OCI-M2 (cell line): ENCODE measurements around the gene IL1A.
"Not testable (repeated sequence)": the region's sequence is repeated elsewhere in the genome, so short reads cannot be mapped to it uniquely, and the experiment has no call there.

ENCODE experiments used
- DNase-seq: peaks from one replicate; lab custom pipeline; 2025; ENCODE audit not compliant: unreplicated experiment; lab: John Stamatoyannopoulos, UW

The IL1A gene, protein sequence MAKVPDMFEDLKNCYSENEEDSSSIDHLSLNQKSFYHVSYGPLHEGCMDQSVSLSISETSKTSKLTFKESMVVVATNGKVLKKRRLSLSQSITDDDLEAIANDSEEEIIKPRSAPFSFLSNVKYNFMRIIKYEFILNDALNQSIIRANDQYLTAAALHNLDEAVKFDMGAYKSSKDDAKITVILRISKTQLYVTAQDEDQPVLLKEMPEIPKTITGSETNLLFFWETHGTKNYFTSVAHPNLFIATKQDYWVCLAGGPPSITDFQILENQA

DNA sequence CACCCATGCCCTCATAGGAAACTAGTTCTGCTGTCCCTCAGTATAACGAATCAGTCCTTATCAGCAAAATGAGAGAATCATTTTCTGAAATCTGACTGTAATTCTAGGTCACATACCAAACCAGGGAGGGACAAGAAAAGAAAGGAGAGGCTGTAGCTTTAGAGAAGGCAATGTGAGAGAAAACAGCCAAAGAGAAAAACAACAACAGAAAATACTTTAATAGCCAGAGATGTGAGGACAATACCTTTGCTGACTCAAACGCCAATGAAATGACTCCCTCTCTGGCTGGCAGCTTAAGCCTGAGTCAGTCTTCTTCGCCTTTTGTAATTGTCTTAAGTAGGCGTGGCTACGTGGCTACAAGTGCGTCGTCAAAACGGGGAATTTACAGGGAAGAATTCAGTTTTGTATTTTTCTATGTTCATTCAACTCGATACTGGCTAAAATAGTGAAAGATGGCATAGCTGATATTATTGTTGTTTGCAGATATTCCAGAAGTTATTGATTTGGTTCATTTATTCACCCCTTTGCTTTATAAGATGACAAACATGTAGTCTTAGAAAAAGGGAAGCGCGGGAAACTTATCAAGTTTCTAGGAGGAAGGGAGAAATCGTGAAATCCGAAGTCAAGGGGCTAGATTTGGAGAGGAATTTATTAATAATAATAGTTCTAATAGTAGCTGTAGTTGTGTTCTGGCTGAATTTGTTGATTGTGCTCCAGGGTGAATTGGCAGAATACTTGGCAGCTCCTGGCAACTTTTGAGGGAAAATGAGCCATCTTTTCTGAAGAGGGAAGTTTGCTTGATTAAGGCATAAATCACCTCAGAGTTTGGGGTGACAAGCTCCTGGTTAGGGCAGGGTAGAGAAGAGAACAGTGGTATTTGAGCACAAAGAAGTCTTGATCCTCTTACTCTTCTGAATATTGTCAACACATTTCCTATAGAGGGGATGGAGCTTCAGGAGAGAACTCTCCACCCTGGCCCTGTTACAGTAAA, at the start of gene IL1A:
Gene IL1A, minus strand, starts transcription at position 295 of the 991 bp plus-strand sequence. CDS start 723 bp downstream, outside the sequence.
- no peak for DNase-seq

DNA sequence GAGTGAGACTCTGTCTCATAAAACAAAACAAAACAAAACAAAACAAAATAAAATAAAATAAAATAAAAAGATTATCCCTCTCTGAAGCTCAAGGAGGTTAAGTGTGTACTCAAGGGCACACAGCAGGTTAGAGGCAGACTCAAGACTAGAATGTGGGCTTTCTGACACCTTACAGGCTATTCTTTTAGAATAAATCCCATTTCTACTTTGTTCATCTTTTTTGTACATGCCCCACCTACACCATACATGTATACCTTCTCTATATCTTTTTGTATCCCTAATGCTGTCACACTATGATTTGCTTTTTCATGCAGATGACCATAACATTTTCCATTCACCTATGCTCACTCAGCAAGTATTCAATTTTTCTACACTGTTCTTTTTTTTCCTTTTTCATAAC, 49.7 kb upstream of the IL1A start:
- no peak for DNase-seq

DNA sequence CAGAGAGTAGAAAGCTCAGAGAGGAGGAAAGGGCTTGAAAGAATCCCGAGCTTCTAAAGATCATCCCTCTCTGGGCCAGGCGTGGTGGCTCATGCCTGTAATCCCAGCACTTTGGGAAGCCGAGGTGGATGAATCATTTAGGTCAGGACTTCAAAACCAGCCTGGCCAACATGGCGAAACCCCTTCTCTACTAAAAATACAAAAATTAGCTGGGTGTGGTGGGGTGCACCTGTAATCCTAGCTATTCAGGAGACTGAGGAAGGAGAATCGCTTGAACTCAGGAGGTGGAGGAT, 49.3 kb upstream of the IL1A start:
- DNase-seq: not testable (repeated sequence)

DNA sequence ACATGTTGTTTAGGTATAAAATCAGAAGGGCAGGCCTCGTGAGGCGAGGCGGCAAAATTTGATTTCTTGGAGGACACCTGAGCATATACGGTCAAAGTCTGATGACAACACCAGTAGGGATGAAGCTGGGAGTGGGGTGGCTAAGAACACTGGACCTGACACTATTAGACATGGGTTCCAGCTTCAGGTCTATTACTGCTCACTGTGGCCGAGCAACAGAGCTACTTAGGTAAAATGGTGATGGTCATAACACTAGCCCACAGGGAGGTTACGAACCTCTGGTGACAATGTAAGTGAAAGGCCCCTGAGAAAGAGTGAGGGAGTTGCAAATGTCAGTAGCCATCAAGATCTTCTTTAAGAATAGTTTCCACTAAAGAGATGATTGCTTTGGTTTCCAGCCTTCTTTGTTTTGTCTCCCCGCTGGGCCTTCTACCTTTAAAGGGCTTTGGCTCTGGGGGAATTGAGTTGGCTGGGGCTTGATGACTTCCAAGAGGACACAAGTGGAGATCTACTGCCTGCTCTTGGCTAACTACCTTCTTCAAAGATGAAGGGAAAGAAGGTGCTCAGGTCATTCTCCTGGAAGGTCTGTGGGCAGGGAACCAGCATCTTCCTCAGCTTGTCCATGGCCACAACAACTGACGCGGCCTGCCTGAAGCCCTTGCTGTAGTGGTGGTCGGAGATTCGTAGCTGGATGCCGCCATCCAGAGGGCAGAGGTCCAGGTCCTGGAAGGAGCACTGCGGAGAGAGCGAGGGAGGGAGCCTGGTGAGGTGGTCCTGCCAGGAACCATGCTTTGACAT, 48.7 kb upstream of the IL1A start:
- DNase-seq: no peak

DNA sequence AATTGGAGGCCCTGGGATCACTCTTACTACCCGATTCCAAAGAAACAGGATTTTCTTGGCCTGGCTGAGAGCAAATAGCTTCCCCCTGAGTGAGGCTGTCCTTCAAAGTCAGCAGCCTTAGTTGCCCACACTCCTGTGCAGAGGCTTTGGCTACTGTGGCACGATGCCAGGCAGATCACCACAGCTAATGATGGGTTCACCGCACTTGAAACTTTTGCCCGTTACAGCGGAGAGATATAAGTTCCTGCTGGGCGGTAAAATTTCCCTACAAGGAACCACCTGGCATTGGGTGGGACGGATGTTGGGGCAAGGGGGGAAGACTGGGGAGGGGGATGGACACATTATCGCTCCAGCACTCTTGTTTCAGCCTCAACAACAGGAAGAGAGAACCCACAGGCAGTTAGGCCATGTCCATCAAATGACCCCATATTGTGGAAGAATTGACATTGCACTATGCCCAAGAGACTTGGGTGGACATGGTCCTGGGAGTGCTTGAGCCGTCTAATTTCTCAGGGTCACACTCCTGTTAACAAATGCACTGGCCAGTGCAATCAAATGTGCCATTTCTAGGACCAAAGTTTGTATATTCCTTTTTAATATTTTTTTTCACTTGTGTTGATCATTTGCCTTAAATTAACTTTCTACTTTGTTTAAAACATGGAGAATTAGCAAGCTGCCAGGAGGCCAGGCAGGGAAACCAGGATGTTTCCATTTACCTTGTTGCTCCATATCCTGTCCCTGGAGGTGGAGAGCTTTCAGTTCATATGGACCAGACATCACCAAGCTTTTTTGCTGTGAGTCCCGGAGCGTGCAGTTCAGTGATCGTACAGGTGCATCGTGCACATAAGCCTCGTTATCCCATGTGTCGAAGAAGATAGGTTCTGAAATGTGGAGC, 47.9 kb upstream of the IL1A start:
- no peak for DNase-seq

DNA sequence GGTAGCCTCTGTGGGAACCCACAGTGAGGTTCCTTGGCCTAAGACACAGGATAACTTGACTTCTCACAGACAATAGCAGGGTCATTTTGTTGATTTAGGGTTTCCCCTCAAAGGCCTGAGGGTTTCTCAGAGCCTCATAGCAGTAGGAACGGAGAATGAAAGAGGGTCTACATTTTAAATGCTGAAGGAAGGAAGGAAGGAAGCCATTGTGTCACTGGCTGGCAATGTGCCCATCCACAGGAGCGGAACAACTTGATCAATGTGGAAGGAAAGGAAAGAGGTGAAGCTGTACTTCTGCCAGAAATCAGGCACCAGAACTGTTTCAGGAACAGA, 47.2 kb upstream of the IL1A start:
- no peak for DNase-seq

DNA sequence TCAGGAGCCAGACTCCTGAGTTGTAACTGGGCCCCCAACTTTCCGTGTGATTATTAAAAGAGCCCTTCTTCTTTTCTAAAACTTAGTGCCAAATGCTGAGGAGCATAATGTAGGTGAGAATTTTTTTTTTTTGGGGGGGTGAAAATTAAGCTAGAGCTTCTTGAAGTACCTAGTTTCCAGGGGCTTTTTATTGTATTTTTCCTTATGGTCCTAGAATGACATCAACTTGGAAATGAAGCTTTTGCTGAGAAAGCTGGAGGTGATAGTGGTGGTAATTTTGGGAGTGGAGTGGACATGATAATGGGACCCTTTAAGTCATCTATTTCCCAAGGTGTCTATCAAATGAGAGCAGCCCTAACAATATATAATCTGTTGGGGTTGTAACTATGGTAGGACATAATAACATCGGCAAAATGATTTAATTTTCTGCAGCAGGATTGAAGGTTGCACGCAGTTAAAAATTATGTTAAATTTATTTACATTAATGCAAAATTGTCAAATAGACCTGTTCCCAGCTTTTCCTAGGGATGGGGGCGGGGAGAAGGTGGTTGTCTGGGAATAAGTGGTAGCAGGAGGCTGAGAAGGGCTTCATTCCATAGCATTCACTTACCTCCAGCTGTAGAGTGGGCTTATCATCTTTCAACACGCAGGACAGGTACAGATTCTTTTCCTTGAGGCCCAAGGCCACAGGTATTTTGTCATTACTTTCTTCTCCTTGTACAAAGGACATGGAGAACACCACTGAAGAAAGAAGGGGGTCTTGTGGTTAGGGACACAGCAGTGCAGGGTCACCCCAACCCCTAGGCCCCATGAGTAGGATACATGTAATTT, 46.6 kb upstream of the IL1A start:
- no peak for DNase-seq

DNA sequence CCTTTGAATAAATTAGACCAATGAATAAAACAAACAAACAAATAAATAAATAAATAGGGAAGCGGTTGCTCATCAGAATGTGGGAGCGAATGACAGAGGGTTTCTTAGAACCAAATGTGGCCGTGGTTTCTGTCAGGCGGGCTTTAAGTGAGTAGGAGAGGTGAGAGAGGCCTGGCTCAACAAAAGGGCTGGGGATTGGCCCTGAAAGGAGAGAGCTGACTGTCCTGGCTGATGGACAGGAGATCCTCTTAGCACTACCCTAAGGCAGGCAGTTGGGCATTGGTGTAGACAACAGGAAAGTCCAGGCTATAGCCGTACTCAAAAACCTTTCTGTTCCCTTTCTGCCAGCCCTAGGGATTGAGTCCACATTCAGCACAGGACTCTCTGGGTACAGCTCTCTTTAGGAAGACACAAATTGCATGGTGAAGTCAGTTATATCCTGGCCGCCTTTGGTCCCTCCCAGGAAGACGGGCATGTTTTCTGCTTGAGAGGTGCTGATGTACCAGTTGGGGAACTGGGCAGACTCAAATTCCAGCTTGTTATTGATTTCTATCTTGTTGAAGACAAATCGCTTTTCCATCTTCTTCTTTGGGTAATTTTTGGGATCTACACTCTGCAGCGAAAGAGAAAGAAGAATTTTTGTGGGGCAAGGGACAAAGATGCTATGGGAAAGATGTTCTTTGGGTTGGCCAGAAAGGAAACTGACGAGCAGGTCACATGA, 45.8 kb upstream of the IL1A start:
- no peak for DNase-seq

DNA sequence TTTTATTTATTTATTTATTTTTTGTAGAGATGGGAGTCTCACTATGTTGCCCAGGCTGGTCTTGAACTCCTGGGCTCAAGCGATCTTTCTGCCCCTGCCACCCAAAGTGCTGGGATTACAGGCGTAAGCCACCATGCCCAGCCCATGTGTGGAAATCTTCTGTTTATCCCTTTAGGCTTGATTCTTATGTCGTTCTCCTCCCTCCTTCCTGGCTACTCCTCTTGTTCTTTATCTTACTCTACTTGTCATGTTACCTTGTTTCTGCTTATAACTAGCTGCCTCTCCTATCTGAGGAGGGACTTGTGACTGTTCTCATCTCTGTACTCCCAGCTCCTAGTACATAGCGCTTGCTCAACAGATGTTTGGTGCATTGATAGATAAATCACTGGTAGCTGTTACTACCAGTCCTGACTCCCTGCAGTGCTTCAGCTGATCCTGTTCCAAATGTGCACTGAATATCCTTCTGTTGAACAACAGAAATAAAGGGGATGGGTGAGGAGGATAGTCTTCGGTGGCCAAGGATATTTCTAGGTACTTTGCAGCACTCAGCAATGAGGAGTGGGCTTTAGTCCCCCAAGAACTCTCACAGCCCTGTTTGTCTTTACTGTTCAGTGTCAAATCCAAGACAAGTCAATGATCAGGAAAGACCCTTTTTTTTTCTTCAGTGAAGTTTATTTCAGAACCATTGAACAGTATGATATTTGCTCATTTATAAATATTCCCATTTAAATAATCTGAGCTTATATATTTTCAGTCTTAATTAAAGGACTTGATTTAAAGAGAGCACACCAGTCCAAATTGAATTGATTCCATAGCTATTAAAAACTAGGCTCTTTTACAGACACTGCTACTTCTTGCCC, 45.0 kb upstream of the IL1A start:
- DNase-seq: no peak

DNA sequence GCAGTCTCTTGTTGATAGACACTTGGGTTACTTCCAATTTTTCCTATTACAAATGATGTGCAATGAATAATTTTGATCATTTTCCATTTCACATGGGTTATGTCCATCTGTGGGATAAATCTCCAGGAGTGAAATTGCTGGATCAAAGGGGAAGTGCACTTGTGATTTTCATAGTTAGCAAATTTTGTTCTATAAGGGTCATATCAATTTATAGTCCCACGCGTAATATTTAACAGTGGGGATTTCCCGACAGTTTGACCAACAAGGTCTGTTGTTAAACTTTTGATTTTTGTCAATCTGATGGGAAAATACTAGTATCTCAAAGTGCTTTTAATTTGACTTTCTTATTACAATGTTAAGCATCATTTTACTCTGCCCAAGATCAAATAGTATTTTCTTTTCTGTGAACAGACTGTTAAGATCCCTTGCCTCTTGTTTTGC, 44.0 kb upstream of the IL1A start:
- DNase-seq: no peak

DNA sequence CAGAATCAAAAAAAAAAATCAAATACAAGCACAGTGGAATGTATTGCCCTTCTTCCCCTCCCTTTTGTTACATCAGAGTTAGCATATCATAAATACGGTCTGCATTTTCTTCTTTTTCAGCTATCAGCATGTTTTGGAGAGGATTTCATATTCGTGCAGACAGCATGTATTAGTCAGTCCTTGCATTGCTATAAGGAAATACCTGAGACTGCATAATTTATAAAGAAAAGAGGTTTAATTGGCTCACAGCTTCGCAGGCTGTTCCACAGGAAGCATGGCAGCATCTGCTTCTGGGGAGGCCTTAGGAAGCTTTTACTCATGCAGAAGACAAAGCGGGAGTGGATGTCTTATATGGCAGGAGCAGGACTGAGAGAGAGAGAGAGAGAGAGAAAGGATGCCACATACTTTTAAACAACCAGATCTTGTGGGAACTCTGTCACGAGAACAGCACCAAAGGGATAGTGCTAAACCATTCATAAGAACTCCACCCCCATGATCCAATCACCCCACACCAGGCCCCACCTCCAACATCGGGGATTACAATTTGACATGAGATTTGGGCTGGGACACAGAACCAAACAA, 43.4 kb upstream of the IL1A start:
- DNase-seq: no peak

DNA sequence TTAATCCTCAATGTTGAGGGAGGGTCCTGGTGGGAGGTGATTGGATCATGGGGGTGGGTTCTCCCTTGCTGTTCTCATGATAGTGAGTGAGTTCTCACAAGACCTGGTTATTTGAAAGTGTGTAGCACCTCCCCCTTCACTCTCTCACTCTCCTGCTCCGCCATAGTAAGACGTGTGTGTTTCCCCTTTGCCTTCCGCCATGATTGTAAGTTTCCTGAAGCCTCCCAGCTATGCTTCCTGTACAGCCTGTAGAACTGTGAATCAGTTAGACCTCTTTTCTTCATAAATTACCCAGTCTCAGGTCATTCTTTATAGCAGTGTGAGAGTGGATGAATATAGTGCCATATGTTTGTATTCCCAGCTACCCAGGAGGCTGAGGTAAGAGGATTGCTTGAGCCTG, 42.7 kb upstream of the IL1A start:
- no peak for DNase-seq

DNA sequence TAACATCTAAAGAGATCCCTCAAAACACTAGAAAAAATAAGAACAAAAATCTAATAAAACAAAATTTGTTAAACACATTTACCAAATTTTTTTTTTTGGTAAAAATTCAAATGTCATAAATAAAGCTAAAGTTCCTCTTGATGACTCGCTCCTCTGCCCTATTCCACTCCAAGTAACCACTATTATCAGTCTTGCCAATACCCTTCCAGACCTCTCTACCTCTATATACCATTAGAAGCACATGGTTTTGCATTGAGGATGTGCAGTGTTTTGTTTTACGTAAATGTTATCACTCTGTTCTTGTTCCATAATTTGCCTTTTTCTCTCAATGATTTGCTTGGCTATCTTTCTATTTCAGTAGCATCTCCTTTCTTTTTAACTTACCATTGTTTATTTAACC, 41.4 kb upstream of the IL1A start:
- DNase-seq: no peak

DNA sequence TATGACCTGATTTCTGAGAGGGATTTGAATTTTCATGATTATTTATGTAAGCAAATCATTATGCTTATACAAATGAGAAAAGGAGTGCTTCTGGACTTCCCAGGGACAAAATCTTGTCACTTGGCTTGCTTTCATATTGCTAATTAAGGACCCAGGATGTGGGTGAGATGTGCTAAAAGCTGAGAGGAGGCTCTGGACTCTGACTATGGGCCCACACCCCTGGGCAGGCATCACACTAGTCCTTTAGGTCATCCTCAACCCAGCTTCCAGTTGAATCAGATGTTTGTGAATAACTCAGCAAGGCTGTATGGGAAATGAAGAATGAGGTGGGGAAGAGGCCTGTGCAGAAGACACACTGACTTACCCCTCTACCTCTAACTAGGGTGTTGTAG, 40.4 kb upstream of the IL1A start:
- DNase-seq: no peak

DNA sequence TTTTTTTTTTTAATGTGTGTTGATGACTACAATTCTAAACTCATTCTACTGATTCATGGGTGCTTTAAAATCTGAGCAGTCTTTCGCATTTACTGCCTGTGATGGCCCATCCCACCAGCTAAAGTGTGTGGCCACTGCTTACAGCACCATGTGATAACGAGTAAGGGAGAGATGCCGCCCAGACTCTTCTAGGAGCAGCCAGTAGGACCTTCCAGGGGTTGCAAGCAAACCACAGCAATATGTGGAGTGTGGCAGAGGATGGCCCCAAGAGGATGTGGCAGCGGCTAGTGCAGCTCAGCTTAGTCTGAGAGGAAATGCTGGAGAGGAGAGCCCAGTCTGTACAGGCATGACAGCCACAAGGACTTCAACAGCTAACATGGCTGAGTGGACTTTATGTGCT, 37.4 kb upstream of the IL1A start:
- DNase-seq: no peak

DNA sequence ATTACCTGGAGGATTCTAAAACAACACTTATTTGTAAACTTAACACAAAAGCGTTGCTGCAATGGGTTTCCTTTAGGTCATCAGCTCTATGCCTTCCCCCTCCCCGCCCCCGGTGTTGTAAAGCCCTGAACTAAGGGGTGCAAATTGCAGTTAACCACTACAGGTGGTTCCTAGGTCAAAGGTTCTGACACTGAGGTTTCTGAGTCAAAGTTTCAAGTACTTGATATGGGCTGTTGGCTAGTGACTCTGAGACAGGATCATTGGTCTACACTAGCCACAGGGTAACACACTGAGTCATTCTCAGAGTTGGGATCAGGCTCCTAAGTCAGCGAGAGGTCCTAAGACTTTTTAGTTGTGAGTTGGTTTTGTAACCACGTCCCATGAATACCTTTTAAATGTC, 36.8 kb upstream of the IL1A start:
- DNase-seq: no peak

DNA sequence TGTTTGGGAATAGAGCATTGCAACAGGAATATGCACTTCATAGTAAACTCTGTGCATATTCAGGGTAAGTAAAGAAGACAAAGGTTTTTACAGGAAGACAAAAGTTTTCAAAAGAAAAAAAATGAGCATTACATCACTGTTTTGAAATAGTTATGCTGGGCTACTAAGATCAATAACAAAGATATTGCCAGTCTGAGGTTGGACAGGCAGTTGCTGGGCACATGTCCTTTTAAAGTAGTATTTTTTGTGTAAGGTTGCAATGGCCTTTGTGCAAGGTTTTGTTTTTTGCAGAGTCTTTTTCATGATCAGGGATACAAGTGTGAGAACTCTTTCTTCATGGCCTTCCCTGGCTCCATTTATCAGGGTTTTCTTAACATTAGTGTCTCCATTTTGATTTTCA, 36.0 kb upstream of the IL1A start:
- DNase-seq: no peak

DNA sequence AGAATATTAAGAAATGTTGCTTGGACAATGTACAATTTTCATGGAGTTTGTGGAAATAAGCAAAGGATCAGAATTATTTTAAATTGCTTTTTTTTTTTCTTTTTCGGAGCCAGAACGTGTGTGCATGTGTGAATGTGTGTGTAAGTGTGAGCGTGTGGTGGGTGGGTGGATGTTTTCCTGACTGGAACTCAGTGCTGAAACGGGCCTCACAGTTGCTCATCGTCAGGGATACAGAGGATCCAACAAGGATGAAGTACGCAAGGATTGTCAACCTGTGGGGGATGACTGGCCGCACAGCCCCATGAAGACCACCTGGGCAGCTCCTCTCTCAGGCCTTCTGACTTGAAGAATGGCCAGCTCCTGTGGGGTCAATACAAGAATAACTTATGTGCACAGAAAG, 34.8 kb upstream of the IL1A start:
- no peak for DNase-seq
